Spleen (tissue), 11 donors: Measurements from ENCODE around the gene KLK14. TPM values are rescaled to one million over a fixed set of nuclear protein-coding genes. Genes with fewer than 3 reads are reported as not detected.
A peak's percentile ranks its signal among the peaks of the same experiment; 100 is the strongest.

Experiments used
- DNase-seq: peaks from one replicate; pipeline ENCODE4 v3.0.0-alpha.2; 2020
- H3K27ac ChIP-seq, 8 donors: fragments of 200-600 bp; sonication (generic) in 7 of 8; 1 replicate in 4 of 8; 2 replicates in 4 of 8; pipeline versions ENCODE4 v1.5.0 to v1.8.0; 2016 to 2021; ENCODE audit warnings: inconsistent platforms in 4 of 8, mild to moderate bottlenecking in 4 of 8, moderate library complexity in 1 of 8
- H3K27me3 ChIP-seq, 7 donors: fragments of 200-600 bp; sonication (generic) in 6 of 7; replicated peaks in 1 of 7; 1 replicate in 4 of 7; 2 replicates in 3 of 7; pipeline versions ENCODE4 v1.5.0 to v1.8.0; 2016 to 2021; ENCODE audit warnings: inconsistent platforms in 3 of 7, mild to moderate bottlenecking in 1 of 7
- H3K36me3 ChIP-seq, 6 donors: fragments of 200-600 bp; sonication (generic) in 5 of 6; 1 replicate in 4 of 6; 2 replicates in 2 of 6; pipeline versions ENCODE4 v1.5.0 to v1.8.0; 2016 to 2021; ENCODE audit warnings: inconsistent platforms in 2 of 6
- H3K4me1 ChIP-seq, 6 donors: fragments of 200-600 bp; sonication (generic) in 5 of 6; 1 replicate in 3 of 6; 2 replicates in 3 of 6; pipeline versions ENCODE4 v1.5.0 to v1.8.0; 2016 to 2021; ENCODE audit warnings: inconsistent platforms in 3 of 6
- H3K4me3 ChIP-seq, 8 donors: fragments of 200-600 bp; sonication (generic) in 7 of 8; 1 replicate in 4 of 8; 2 replicates in 4 of 8; pipeline versions ENCODE4 v1.5.0 to v1.8.0; 2016 to 2021; ENCODE audit warnings: inconsistent platforms in 4 of 8, mild to moderate bottlenecking in 4 of 8, moderate library complexity in 2 of 8
- H3K9me3 ChIP-seq, 8 donors: fragments of 200-600 bp; sonication (generic) in 7 of 8; 1 replicate in 4 of 8; 2 replicates in 4 of 8; pipeline versions ENCODE4 v1.5.0 to v1.8.0; 2016 to 2021; ENCODE audit warnings: inconsistent platforms in 4 of 8
- POLR2A ChIP-seq, 3 donors: fragments of 450-650 bp; IDR thresholded peaks; one replicate each; pipeline ENCODE4 v1.5.1; 2017; ENCODE audit warnings: antibody characterized with exemption in 3 of 3, mild to moderate bottlenecking in 1 of 3
- POLR2AphosphoS5 ChIP-seq, 3 donors: sonication (generic); formaldehyde crosslinking; IDR thresholded peaks; one replicate each; pipeline ENCODE4 v1.5.1; 2017; ENCODE audit warnings: antibody characterized with exemption in 3 of 3
- WGBS, 5 donors: extraction: QIAGEN DNeasy Blood & Tissue Kit in 3 of 5; methylation state at CpG; one replicate each; pipeline versions ENCODE4 v1.1.5 to v1.1.7; 2013 to 2018; 5-methylcytosine and 5-hydroxymethylcytosine counted together
- intact Hi-C: fragments of 100-400 bp; cut with DNase I; formaldehyde crosslinking; loops from one replicate; pipeline ENCODE4 v1.15.0; 2023; ENCODE audit warnings: low total_unique reads
- polyA plus RNA-seq, 3 donors: library from polyadenylated mRNA; stranded (reverse); fragments of 200-250 nt; gene quantifications; one replicate each; pipeline ENCODE4 v1.2.1, GENCODE V29; 2013
- total RNA-seq, 7 donors: library from RNA; depleted of rRNA in 3 of 7; stranded (reverse); fragments of >200 nt in 3 of 7; fragmentation: NEBNext Ultra II Directional in 4 of 7; extraction: Animal tissue kit (Norgen Biotek cat#: 25700) in 4 of 7; gene quantifications; one replicate each; pipeline versions ENCODE4 v1.1.0 to v1.2.1, GENCODE V29; 2016 to 2021
- TF ChIP-seq, protein P1 (sequence below), 11 experiments: fragments of 200-600 bp in 7 of 11; fragments of 450-650 bp in 4 of 11; sonication (generic) in 4 of 11; IDR thresholded peaks in 8 of 11; conservative IDR thresholded peaks in 3 of 11; 1 replicate in 7 of 11; 2 replicates in 4 of 11; pipeline versions ENCODE4 v1.4.0 to v1.8.0; 2016 to 2021; ENCODE audit warnings: antibody characterized with exemption in 11 of 11, inconsistent platforms in 4 of 11, mild to moderate bottlenecking in 1 of 11
- donor health status: healthy with polysubstance abuse.
- donor health status: DM: no; HTN: no; CAD: no; lungs with moderate emphysema.
- donor health status: DM: no; HTN: no; CAD: no.
- donor health status: Bipolar disorder and iron deficiency.
- donor health status: healthy.
- donor health status: DM: no; HTN: no; CAD: no.
- donor health status: DM: yes; HTN: yes; CAD: no.

KLK14 gene
- total and polyA plus RNA-seq, 10 donors = 0.12 to 0.63 (median 0.33) TPM; not detected in 5

DNA sequence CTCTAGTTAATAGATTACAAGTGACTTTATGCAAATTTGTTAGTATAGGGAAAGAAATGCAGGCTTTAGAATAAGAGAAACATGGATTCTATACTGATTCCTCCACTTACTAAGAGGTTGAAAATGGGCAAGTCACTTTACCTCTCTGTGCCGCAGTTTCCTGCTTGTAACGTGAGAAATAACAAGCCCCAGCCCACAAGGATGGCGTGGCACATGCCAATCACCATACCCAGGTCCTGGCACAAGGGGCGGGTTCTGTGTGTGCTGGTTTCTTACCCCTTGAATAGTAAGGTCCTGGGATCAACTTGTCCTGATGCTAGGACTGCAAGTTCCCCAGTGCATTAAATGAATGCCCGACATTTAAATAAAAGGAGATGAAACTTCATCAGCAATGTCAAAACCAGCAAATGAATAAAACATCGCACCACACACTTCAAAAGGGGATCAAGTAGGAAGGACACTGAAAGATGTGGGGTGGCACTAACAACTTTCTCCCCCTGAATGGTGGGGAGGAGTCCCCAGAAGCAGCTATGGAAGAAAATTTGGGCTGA lies 34.1 kb upstream of the KLK14 start:
- H3K9me3 ChIP-seq = no peaks in the 10 kb centered on the region
- intact Hi-C loops = no loop called here
- H3K27ac ChIP-seq = peak overlapping the region in 1 of 8 donors; percentile 87
- DNase-seq = peak; percentile 74
- H3K4me3 ChIP-seq = no peak overlapping the region
- peaks cover 0 to 66% (median 8%) of the 10 kb centered on the region in 6 donors for H3K4me1 ChIP-seq
- H3K36me3 ChIP-seq = no peaks in the 10 kb centered on the region
- H3K27me3 ChIP-seq = peaks cover 0 to 15% (median 0%) of the 10 kb centered on the region in 7 donors
- TF ChIP-seq, protein P1, sequence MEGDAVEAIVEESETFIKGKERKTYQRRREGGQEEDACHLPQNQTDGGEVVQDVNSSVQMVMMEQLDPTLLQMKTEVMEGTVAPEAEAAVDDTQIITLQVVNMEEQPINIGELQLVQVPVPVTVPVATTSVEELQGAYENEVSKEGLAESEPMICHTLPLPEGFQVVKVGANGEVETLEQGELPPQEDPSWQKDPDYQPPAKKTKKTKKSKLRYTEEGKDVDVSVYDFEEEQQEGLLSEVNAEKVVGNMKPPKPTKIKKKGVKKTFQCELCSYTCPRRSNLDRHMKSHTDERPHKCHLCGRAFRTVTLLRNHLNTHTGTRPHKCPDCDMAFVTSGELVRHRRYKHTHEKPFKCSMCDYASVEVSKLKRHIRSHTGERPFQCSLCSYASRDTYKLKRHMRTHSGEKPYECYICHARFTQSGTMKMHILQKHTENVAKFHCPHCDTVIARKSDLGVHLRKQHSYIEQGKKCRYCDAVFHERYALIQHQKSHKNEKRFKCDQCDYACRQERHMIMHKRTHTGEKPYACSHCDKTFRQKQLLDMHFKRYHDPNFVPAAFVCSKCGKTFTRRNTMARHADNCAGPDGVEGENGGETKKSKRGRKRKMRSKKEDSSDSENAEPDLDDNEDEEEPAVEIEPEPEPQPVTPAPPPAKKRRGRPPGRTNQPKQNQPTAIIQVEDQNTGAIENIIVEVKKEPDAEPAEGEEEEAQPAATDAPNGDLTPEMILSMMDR (IDR thresholded peaks at IDR 0.05 in 8 of 11, conservative IDR thresholded peaks at IDR 0.05 in 3 of 11) = no peak
- TF ChIP-seq POLR2AphosphoS5 (IDR thresholded peaks at IDR 0.05) (no peak), POLR2A (IDR thresholded peaks at IDR 0.05) (no peak)
- 64 to 84% (median 79%) methylated on average over 4 to 6 of the region's 6 CpGs for WGBS, 5 donors

DNA sequence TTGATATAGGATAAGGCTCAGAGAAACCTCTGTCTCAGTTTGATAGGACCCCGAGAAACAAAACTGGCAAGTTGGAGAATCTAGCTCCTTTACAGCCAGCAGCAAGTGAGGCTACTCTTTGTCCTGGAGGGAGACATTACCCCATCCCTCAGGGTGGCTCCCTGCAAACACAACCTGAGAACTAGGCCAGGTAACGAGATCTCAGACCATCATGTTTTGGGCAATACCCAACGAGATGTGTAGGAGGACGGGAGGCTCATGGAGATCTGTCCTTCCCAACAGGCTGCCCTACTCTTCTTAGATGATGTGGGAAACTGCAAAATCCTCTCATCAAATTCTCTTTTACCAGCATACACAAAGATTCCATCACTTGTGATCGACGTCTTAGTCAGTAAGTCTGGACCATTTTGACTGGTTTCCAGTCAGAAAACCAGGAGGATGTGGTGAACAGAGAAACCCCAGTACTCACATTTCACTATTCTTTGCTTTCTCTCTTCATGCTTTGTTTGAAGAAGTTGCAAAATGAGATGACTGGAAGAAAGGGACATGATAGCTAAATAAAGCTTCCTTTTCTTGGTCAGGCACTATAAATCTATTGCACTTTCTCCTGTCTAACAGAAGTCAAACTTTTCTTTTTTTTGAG lies 31.5 kb upstream of the KLK14 start:
- H3K27me3 ChIP-seq = peaks cover 0 to 15% (median 0%) of the 10 kb centered on the region in 7 donors
- TF ChIP-seq, protein P1 (IDR thresholded peaks at IDR 0.05 in 8 of 11, conservative IDR thresholded peaks at IDR 0.05 in 3 of 11) = no peak
- TF ChIP-seq POLR2AphosphoS5 (IDR thresholded peaks at IDR 0.05) (no peak), POLR2A (IDR thresholded peaks at IDR 0.05) (no peak)
- peak overlapping the region in 7 of 8 donors; percentile 28 to 90 (median 81) for H3K27ac ChIP-seq
- H3K9me3 ChIP-seq = no peaks in the 10 kb centered on the region
- no peak overlapping the region for H3K4me3 ChIP-seq
- intact Hi-C loops = no loop called here
- H3K36me3 ChIP-seq = no peaks in the 10 kb centered on the region
- peaks cover 0 to 49% (median 5%) of the 10 kb centered on the region in 6 donors for H3K4me1 ChIP-seq
- no peak for DNase-seq
- 65 to 71% (median 69%) methylated on average over 6 of the region's 6 CpGs for WGBS, 5 donors

DNA sequence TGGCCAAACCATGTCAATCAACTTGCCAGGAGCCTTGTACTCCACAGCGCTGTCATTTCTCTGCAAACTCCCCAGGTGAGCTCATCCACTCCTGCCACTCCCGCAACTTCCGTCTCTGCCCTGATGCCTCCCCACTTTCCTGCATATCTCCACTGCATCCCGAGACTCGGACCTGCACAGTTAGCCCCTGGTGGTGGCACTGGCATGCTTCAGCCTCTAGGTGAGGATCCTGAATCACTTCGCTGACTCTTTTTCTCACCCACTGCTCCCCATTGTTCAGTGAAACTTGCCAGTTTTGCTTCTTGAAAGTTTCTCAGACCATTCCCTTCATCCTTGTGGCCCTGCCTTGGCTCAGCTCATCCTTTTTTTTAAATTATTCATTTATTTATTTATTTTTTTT lies 28.9 kb upstream of the KLK14 start:
- peaks cover 10 to 68% (median 21%) of the 10 kb centered on the region in 6 donors for H3K4me1 ChIP-seq
- 52 to 69% (median 58%) methylated on average over 6 of the region's 6 CpGs for WGBS, 5 donors
- no peak for TF ChIP-seq POLR2A (IDR thresholded peaks at IDR 0.05)
- TF ChIP-seq, protein P1 (IDR thresholded peaks at IDR 0.05 in 8 of 11, conservative IDR thresholded peaks at IDR 0.05 in 3 of 11) = peak in 3 of 11 experiments; percentile 8 to 22 (median 8)

DNA sequence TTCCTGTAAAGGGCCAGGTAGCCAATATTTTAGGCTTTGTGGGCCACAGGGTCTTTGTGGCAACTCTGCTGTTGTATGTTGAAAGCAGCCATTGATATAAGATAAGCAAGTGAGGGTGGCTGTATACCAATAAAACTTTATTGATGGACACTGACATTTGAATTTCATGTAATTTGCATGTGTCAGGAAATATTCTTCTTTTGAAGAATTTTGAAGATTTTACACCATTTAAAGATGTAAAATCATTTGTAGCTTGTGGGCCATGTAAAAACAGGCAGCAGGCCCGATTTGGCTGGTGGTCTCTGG lies 27.9 kb upstream of the KLK14 start:
- H3K27ac ChIP-seq = no peak overlapping the region
- no peaks in the 10 kb centered on the region for H3K9me3 ChIP-seq
- 60 to 74% (median 71%) methylated on average over 1 of the region's 1 CpG for WGBS, 5 donors
- no peak for TF ChIP-seq POLR2AphosphoS5 (IDR thresholded peaks at IDR 0.05)
- TF ChIP-seq, protein P1 (IDR thresholded peaks at IDR 0.05 in 8 of 11, conservative IDR thresholded peaks at IDR 0.05 in 3 of 11) = no peak
- TF ChIP-seq POLR2A (IDR thresholded peaks at IDR 0.05) = no peak
- no peak overlapping the region for H3K4me3 ChIP-seq
- H3K36me3 ChIP-seq = peaks cover 0 to 4% (median 0%) of the 10 kb centered on the region in 6 donors
- no peak for DNase-seq
- peaks cover 10 to 75% (median 22%) of the 10 kb centered on the region in 6 donors for H3K4me1 ChIP-seq
- intact Hi-C loops = no loop called here
- H3K27me3 ChIP-seq = peaks cover 0 to 11% (median 0%) of the 10 kb centered on the region in 7 donors

More for the DNA sequence above, 28.9 kb upstream of the KLK14 start:
- intact Hi-C loops = no loop called here
- peak overlapping the region in 2 of 8 donors; percentile 87 to 90 for H3K27ac ChIP-seq
- H3K27me3 ChIP-seq = peaks cover 0 to 15% (median 0%) of the 10 kb centered on the region in 7 donors
- DNase-seq = no peak
- no peaks in the 10 kb centered on the region for H3K9me3 ChIP-seq
- no peak overlapping the region for H3K4me3 ChIP-seq
- no peaks in the 10 kb centered on the region for H3K36me3 ChIP-seq
